GM12892 (cell line): ENCODE results near the gene CCDC92.

Experiments used
- POLR2A ChIP-seq: IDR thresholded peaks from 2 replicates; pipeline ENCODE4 v1.6.1; 2011; ENCODE audit warnings: low read depth, low read length, control low read depth
- POLR2AphosphoS5 ChIP-seq: IDR thresholded peaks from 2 replicates; pipeline ENCODE4 v1.6.1; 2011; ENCODE audit warnings: low read depth, low read length, control low read depth
- TAF1 ChIP-seq: IDR thresholded peaks from 2 replicates; pipeline ENCODE4 v1.6.1; 2011; ENCODE audit warnings: low read depth, mild to moderate bottlenecking, control low read depth, low read length, borderline replicate concordance

DNA sequence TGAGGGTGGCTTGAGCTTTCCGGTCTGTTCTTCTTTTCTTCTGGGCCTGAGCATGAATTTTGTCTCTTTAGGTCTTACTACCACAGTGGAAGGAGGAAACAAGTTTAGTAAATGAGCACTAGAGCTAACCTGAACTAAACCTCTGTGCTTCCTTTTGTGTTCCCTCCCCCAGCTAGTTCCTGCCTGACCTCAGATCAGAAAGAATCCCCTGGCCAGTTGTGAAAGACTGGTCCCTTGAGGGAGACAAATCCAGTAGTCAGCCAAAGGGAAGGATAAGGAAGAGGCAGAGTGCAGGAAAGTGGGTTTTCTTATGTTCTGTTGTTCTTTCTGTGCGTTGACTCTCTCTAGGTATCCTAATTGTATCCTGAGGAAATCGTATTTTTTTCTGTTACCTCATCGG is 17.9 kb upstream of the CCDC92 start:
- TF ChIP-seq POLR2A (no peak), POLR2AphosphoS5 (no peak), TAF1 (no peak)
